ENCODE measurements around the gene GLE1.
"Not testable (repeated sequence)": the region's sequence is repeated elsewhere in the genome, so short reads cannot be mapped to it uniquely, and the experiment has no call there.

The GLE1 gene

DNA sequence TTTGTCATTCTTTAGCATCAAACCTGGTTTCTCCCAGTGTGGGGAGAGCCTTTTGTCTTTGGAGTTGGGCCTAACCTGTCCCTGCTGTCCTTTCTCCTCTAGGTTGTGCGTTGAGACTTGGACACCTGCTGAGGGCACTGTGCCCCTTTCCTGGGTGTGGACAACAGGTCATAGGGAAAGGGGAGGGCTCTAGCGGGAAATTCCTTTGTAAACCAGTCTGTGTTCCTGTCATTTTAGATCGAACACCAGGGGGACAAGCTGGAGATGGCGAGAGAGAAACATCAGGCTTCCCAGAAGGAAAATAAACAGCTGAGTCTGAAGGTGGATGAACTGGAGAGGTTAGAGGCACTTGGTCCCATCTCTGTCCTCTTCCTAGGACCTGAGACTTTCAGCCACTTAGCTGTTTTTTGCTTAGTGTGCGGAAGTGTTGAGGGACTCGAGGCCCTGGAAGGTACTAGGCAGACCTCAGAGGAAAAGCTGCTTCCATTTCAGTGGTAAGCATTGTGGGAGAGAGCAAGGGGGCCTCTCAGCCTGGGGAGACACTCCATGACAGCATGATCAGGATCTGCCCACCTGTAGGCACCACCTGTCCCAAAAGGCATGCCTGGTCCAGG, 8.6 kb upstream of the GLE1 start:
- no peak for DNase-seq (ENCODE audit: low read depth in 2 of 2)

DNA sequence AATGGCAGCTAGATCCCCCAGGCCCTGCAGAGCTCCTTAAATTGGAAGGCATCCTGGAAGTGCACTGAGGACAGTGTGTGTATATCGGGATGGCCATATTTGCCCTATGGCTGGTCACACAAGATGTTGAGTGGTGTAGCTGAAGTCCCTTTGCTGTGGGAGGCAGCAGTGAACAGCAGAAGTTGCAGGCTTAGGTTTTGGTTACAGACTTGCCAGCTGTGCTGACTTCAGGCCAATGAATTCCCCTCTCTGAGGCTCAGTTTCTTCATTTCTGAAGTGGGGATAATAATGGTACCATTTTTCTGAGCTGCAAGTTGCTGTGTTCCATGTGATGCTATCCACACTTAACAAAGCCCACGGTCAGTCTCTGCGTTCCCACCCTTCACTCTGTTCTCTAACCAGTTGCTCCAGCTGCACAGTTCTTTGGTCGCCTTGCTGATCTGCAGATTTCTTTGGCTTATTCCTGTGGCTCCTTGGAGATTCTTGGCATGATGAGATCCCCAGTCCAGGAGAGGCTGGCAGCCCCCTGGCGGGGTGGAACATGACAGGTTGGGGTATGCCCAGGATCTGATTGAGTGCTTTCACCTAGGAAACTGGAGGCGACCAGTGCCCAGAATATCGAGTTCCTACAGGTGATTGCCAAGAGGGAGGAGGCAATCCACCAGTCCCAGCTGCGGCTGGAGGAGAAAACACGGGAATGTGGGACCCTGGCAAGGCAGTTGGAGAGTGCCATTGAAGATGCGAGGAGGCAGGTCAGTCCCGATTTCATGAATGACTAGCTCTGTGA, 6.5 kb upstream of the GLE1 start:
- no peak for DNase-seq (ENCODE audit: low read depth in 2 of 2)

- DNase-seq (ENCODE audit: low read depth in 2 of 2): no peak
Measured at GRCh38 chr9:128498911-128499310, 5.6 kb upstream of the GLE1 start.

DNA sequence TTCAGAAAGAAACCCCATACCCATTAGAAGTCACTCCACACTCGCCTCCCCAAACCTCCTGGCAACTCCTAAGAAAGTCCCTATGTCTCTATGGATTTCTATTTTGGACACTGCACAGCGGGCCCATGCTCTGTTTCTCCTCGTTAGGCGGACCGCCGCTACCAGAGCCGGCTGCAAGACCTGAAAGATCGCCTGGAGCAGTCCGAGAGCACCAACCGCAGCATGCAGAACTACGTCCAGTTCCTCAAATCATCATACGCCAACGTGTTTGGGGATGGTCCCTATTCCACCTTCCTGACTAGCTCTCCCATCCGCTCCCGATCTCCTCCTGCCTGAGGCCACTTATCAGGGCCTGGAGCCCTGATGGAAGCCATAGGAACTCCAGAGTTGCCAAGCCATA, 4.6 kb upstream of the GLE1 start:
- DNase-seq (ENCODE audit: low read depth in 2 of 2): no peak

- not testable (repeated sequence) for DNase-seq (ENCODE audit: low read depth in 2 of 2)
Measured at GRCh38 chr9:128503415-128503825, 1.1 kb upstream of the GLE1 start.

DNA sequence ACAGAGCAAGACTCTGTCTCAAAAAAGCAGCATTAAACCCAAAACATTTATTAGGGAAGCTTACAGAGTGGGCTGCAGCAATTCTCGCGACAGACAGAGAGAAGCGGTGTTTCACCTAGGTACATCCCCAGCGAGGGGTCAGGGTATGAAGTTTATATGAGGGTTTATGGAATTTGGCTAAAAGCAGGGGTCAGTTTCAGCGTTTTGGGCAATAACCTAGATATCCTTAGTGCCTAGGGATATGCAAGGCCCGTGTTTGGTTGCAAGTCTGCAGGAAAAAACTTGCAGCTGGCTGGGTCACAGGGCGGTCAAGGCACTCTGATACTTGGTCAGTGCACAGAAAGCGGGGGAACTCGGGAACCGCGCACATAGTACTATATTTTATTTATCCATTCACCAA, 649 bp upstream of the GLE1 start:
- DNase-seq (ENCODE audit: low read depth in 2 of 2): no peak

DNA sequence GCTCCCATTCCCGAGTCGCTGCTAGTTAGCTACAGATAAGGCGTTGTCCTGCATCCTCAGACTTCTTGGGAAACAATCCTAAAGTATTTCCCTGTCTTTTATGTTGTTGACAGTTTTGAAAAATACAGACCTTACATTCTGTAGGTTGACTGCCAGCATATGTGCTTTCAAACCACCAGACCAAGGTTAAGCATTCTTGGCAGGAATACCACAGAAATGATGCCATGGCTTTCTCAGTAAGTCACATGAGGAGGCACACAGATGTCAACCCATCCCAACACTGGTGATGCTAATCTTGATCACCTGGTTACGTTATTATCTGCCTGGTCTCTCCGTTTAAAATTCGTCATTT, 871 bp downstream of the GLE1 start:
- DNase-seq (ENCODE audit: low read depth in 2 of 2): no peak

- DNase-seq (ENCODE audit: low read depth in 2 of 2): not testable (repeated sequence)
Measured at GRCh38 chr9:128505906-128506305, 1.4 kb downstream of the GLE1 start.

- DNase-seq (ENCODE audit: low read depth in 2 of 2): no peak
Measured at GRCh38 chr9:128512820-128513219, 8.3 kb downstream of the GLE1 start.

- no peak for DNase-seq (ENCODE audit: low read depth in 2 of 2)
Measured at GRCh38 chr9:128521956-128522355, 17.4 kb downstream of the GLE1 start.

- DNase-seq (ENCODE audit: low read depth in 2 of 2): no peak
Measured at GRCh38 chr9:128523199-128523925, 18.8 kb downstream of the GLE1 start.

DNA sequence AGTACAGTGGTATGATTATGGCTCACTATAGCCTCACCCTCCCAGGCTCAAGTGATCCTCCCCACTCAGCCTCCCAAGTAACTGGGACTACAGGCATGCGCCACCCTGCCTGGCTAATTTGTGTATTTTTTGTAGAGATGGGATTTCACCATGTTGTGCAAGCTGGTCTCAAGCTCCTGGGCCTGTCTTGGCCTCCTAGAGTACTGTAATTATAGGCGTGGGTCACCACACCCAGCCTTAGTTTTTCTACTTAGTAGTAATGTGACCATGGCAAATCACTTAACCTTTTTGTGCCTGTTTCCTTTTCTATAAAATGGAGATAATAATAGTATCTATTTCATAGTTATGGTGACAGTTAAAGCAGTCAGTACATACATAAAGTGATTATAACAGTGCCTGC, 22.2 kb downstream of the GLE1 start:
- DNase-seq (ENCODE audit: low read depth in 2 of 2): no peak

DNA sequence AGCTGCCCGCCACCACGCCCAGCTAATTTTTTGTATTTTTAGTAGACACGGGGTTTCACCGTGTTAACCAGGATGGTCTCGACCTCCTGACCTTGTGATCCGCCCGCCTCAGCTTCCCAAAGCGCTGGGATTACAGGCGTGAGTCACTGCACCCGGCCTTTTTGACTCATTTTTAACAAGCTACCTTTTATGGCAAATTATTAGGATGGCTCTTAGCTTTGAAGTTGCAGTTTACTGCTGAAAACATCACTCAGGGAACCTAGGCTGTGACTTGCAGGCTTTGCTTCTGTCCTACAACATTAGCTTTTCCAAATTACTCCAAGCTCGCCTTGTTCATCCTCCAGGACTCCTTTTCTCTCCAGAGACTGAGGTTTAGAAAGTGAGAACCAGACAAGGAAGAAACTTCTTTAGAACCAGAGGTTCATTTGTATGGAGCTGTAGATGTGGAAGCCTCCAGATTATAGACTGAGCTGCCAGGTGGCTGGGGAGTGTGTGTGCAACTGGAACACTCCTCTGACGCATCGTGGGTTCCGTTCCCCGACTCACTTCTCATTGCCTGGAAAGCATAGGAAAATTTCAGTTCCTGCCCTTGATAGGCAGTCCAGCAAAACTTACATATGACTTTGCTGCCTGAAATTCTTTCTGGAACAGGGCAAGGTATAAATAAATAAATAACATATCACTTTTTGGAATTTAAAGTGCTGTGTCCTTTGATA, 24.1 kb downstream of the GLE1 start:
- no peak for DNase-seq (ENCODE audit: low read depth in 2 of 2)

DNA sequence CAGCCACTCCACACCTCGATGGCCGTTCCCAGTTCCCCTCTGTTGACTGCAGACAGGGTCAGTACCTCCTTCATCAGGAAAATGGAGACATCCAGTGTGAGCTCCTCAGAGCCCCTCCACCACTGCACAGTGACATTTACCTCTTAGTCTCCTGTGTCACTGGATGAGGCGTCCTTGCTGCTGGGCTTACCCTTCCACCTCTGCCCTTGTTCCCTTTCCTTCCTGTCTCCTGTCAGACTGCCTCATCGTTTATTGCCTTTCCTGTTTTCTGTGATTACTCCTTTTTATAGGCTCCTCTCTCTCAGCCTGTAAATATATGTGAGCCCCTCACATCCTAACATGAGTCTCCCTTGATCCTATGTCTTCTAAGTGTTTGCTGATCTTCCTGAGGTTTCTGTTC, 24.7 kb downstream of the GLE1 start:
- DNase-seq (ENCODE audit: low read depth in 2 of 2): no peak

- DNase-seq (ENCODE audit: low read depth in 2 of 2): no peak
Measured at GRCh38 chr9:128532581-128532980, 28.1 kb downstream of the GLE1 start.

- no peak for DNase-seq (ENCODE audit: low read depth in 2 of 2)
Measured at GRCh38 chr9:128540634-128541360, 36.3 kb downstream of the GLE1 start.

- no peak for DNase-seq (ENCODE audit: low read depth in 2 of 2)
Measured at GRCh38 chr9:128546504-128546903, 42.0 kb downstream of the GLE1 start.

GRCh38 chr9:128548876-128549275, 44.4 kb downstream of the GLE1 start:
- no peak for DNase-seq (ENCODE audit: low read depth in 2 of 2)

DNA sequence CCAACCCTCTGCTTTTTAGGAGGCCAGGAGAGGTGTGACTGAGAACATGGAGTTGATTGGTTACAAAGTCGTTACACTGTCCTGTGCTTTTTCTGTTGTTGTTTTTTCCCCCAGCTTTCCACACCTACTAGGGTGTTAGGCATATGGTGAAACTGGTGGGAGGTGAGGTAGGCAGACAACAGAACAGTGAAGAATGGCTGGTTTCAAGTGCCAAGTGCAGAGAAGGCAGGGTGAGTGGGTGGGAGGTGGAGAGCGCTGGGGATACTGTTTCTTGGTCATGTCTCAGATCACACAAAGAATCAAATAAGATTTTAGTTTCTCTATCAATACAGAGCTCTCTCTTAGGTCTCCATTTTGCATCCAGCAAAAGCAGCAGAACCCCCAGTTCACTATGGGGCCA, 45.7 kb downstream of the GLE1 start:
- peak in 1 of 2 donors; percentile 19 for DNase-seq (ENCODE audit: low read depth in 2 of 2)

- no peak for DNase-seq (ENCODE audit: low read depth in 2 of 2)
Measured at GRCh38 chr9:128550770-128551656, 46.5 kb downstream of the GLE1 start.
